Muscle of leg (tissue), 11 donors: ENCODE results near the gene COA5. TPM values are rescaled to one million over a fixed set of nuclear protein-coding genes. Genes with fewer than 3 reads are reported as not detected.

Experiments
- DNase-seq: peaks from one replicate; pipeline ENCODE4 v3.0.0; 2013
- H3K27ac ChIP-seq: one replicate; pipeline ENCODE4 v1.5.1; 2013; ENCODE audit warnings: mild to moderate bottlenecking, low read length, control low read depth
- H3K27me3 ChIP-seq: one replicate; pipeline ENCODE4 v1.6.1; 2013; ENCODE audit warnings: low read length; ENCODE audit not compliant: control insufficient read depth, insufficient read depth
- H3K36me3 ChIP-seq: one replicate; pipeline ENCODE4 v1.6.1; 2013; ENCODE audit warnings: low read length; ENCODE audit not compliant: control insufficient read depth, insufficient read depth
- H3K4me1 ChIP-seq: one replicate; pipeline ENCODE4 v1.6.1; 2013; ENCODE audit warnings: low read length; ENCODE audit not compliant: control insufficient read depth, insufficient read depth
- H3K4me3 ChIP-seq: one replicate; pipeline ENCODE4 v1.5.1; 2013; ENCODE audit warnings: low read length, control low read depth
- H3K9me3 ChIP-seq: replicated peaks from 2 replicates; pipeline ENCODE4 v1.6.1; 2013; ENCODE audit warnings: low read depth, low read length; ENCODE audit not compliant: control insufficient read depth
- WGBS: methylation state at CpG from one replicate; pipeline ENCODE4 v1.1.5; 2013; ENCODE audit warnings: missing lambda C conversion rate; ENCODE audit not compliant: insufficient coverage; 5-methylcytosine and 5-hydroxymethylcytosine counted together
- polyA plus RNA-seq, 8 donors: library from polyadenylated mRNA; unstranded; fragments of 120-200 nt; gene quantifications; one replicate each; pipeline versions ENCODE4 v1.2.1 to v1.2.3, GENCODE V29; 2013; ENCODE audit warnings: inconsistent platforms in 1 of 8, low replicate concordance in 1 of 8; ENCODE audit not compliant: insufficient read length in 8 of 8, insufficient read depth in 1 of 8
- total RNA-seq: library from RNA; stranded (reverse); fragments of 120-200 nt; gene quantifications from one replicate; pipeline ENCODE4 v1.2.4, GENCODE V29; 2013

COA5 gene
- total and polyA plus RNA-seq, 9 donors: 38.0 to 47.0 (median 42.9) TPM

DNA sequence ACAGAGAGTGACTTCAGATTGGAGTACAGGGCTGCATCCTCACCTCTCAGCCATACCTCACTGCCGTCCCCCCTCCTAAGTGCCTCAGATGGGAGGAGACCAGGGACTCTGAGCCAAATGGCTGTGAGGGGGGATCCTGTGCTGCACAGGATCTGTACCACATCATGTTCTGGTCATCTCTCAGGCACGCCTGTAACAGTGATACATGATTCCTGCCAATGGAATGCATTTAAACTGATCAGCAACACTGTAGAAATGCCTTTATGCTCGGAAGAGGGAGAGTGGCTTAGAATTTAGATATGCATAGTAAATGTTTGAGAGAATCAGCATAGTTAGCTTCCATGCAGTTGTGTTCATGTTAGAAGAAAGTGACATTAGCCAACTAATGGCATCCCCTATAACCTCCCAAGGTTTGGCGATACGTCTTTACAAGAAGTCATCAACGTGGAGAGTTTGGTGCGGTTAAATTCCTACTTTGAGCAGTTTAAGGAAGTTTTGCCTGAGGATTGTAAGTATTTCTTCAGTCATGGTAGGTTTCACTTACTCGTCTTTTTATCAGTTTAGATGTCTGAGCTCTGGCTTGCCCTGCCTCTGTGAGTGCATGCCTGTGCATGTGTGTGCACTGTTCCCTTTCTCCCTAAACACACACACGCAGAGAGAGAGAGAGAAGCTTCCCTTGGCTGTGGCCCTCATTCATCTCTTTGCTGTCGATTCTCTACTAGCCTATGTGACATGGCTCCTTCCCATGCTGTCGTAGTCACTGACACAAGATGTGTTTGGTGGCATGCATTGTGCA is 40.0 kb downstream of the COA5 start:
- 85% methylated on average over 2 of the region's 11 CpGs for WGBS
- Histone ChIP-seq H3K4me1 (no peaks in the 10 kb centered on the region), H3K4me3 (no peak overlapping the region), H3K27ac (no peak overlapping the region), H3K27me3 (no peaks in the 10 kb centered on the region), H3K36me3 (peaks cover 80% of the 10 kb centered on the region), H3K9me3 (no peaks in the 10 kb centered on the region)
- no peak for DNase-seq

DNA sequence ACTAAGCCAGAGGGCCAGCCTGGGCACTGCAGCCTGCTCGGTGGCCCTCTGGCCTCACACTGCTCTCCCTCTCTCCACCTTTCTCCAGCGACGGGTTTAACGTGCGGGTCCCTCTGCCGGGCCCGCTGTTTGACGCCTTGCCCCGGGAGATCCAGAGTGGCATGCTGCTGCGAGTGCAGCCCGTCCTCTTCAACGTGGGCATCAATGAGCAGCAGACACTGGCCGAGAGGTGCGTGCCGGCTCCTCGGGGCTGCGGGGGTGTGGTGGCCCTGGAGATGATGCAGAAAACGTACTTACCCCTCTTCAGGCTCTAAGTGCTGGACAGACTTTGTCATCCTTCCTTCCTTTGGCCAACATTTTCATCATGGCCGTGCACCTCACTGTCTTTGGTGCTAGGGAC is 42.4 kb downstream of the COA5 start:
- no peaks in the 10 kb centered on the region for H3K27me3 ChIP-seq
- peaks cover 6% of the 10 kb centered on the region for H3K4me1 ChIP-seq
- 89% methylated on average over 15 of the region's 19 CpGs for WGBS
- H3K4me3 ChIP-seq: no peak overlapping the region
- no peak overlapping the region for H3K27ac ChIP-seq
- DNase-seq: no peak
- no peaks in the 10 kb centered on the region for H3K9me3 ChIP-seq
- peaks cover 62% of the 10 kb centered on the region for H3K36me3 ChIP-seq

DNA sequence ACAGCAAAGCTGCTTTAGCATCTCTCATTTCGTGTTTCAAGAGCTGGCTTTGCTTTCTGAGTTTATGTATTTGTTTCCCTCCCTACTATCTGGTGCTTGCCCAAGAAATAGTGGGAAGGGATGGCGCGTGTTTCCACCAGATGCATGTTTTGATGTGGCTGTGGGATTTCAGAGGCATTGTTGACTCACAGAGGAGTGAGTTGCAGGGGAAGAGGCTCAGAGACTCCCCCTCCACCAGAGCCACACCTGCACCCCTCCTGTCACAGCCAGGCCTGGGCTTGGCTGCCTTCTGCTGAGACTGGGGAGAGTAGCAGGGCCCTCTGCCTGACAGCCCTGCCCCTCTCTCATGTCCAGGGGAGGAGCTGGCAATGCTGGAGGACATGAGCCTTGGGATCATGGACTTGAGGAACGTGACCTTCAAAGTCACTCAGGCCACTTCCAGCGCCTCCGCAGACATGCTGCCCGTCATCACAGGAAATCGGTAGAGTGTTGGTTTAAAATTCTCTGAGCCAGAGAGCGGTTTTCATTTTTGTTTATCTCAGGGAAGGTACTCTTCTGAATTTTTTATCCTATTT is 42.9 kb downstream of the COA5 start:
- Histone ChIP-seq H3K36me3 (peaks cover 58% of the 10 kb centered on the region), H3K27ac (no peak overlapping the region), H3K27me3 (no peaks in the 10 kb centered on the region), H3K4me1 (peaks cover 6% of the 10 kb centered on the region), H3K4me3 (no peak overlapping the region), H3K9me3 (no peaks in the 10 kb centered on the region)
- DNase-seq: no peak
- WGBS: 90% methylated on average over 4 of the region's 9 CpGs

DNA sequence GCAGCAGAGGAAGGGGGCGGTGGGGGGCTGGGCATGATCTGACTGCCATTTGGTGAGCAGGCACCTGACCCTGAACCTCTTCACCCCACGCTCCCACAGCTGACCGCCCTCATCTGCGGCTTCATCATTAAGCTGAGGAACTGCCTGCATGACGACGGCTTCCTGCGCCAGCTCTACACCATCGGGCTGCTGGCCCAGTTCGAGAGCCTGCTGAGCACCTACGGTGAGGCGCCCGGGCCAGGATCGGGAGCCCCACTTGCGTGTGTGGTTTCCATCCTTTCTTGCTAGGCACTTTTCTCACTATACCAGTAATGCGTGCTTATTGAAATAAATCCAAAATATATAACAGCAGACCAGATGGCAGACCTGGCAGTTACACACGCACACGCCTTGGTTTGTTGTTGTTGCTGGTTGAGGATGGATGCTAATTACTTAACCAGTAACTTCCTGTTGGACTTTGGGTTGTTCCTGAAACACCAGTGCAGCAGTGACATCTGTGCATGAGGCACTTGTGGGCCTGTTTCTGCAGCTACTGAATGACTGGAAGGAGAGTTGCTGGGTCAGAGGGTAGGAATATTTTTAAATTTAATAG is 43.7 kb downstream of the COA5 start:
- Histone ChIP-seq H3K27ac (no peak overlapping the region), H3K36me3 (peaks cover 59% of the 10 kb centered on the region), H3K4me3 (no peak overlapping the region), H3K4me1 (peaks cover 6% of the 10 kb centered on the region), H3K9me3 (no peaks in the 10 kb centered on the region), H3K27me3 (no peaks in the 10 kb centered on the region)
- DNase-seq: no peak
- WGBS: 91% methylated on average over 6 of the region's 17 CpGs

DNA sequence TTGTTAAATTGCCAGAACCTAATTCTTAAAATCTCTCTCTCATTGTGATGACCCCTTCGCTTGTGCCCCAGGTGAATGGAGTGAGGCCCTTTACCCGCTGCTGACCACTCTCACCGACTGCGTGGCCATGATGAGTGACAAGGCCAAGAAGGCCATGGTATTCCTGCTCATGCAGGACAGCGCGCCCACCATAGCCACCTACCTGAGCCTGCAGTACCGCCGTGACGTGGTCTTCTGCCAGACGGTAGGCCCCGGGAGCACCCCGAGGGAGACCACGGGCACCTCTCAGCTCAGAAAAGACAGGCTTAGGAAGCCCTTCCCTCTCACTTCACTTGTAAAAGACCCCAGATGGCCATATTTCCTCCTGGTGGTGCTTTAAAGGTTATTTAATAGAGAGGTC is 44.9 kb downstream of the COA5 start:
- 95% methylated on average over 7 of the region's 13 CpGs for WGBS
- Histone ChIP-seq H3K36me3 (peaks cover 55% of the 10 kb centered on the region), H3K27ac (no peak overlapping the region), H3K4me1 (peaks cover 6% of the 10 kb centered on the region), H3K9me3 (no peaks in the 10 kb centered on the region), H3K4me3 (no peak overlapping the region), H3K27me3 (no peaks in the 10 kb centered on the region)
- no peak for DNase-seq

DNA sequence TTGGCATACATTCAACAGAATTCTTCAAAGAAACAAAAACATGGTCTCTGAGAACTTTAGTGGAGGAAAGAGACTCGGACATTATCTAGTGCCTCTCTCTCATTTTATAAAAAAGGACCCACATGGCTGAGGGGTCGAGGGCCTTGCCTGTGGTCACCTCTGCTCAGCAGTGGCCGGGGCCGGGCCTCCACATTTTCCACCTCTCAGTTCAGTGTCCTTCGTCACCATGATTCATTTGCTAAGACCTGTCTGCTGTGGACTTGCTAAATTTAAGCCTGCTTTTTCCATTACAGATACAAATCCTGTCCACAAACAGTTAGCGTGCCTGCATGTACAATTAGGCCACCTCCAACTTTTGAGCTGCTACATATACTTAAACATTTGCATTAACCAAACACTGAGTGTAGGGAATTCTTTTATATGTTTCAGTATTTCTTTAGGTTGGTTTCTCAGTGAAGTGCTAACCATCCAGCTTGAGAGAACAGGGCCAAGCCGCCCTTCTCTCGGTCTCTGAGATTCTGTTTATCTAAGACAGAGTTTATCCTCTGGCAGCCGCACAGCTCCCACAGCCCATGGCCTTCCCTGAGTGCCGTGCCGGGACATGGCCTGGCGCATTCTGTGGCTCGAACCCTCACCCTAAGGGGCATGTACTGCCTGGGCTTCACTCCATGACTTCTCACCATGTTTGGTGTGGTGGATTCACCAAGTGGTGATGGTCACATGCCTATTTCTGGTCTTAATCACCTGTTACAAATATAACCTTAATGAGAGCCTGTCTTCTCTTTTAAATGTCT is 46.2 kb downstream of the COA5 start:
- peaks cover 6% of the 10 kb centered on the region for H3K4me1 ChIP-seq
- no peaks in the 10 kb centered on the region for H3K9me3 ChIP-seq
- H3K27me3 ChIP-seq: no peaks in the 10 kb centered on the region
- H3K4me3 ChIP-seq: no peak overlapping the region
- 90% methylated on average over 11 of the region's 13 CpGs for WGBS
- peak; percentile 14 for DNase-seq
- no peak overlapping the region for H3K27ac ChIP-seq
- peaks cover 46% of the 10 kb centered on the region for H3K36me3 ChIP-seq

DNA sequence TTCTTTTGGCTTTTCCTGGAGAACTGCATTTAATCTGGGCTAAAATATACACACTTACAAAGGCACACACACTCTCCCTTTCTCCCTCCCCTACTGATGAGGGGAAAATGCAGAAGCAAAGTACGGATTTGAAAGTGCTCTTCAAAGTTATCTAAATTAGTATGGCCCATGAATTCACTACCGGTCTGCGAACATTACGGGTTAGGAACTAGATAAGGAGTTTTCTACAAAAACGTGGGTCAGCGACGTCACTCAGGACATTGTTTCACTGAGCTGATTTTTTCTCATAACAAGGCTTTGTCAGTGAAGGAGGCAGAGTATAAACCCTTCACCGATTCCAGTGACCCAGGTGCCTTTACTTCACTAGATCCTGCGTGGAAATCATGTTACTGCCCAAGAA is 47.3 kb downstream of the COA5 start:
- peaks cover 44% of the 10 kb centered on the region for H3K36me3 ChIP-seq
- WGBS: 91% methylated on average over 8 of the region's 9 CpGs
- DNase-seq: no peak
- H3K4me1 ChIP-seq: peaks cover 6% of the 10 kb centered on the region
- H3K9me3 ChIP-seq: no peaks in the 10 kb centered on the region
- no peak overlapping the region for H3K4me3 ChIP-seq
- H3K27ac ChIP-seq: no peak overlapping the region
- H3K27me3 ChIP-seq: no peaks in the 10 kb centered on the region

DNA sequence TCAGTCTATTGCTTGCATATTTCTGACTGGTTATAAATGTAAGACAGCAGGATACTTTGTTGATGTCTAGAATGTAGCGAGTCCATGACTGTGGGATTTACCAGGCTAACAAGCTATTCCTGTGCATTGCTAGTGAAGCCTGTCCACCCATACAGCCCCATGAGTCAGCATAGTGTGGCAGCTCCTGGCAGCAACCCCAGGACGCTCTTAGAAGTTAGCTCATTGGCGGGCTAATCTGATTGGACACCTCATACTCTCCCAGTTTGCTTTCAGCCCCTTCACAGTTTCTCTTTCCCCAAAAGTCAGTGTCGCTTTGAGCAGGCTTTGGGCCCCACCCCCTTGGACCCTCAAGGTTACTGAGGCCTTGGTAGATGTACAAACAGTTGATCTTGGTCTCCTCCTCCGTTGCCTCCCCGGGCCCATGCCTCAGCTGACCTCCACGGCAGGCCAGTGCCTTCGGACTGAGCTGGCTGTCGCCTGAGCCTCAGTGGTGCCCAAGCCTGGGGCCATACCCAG is 48.0 kb downstream of the COA5 start:
- DNase-seq: peak; percentile 16
- Histone ChIP-seq H3K27me3 (no peaks in the 10 kb centered on the region), H3K9me3 (no peaks in the 10 kb centered on the region), H3K4me1 (peaks cover 6% of the 10 kb centered on the region), H3K36me3 (peaks cover 45% of the 10 kb centered on the region), H3K4me3 (no peak overlapping the region), H3K27ac (no peak overlapping the region)
- 100% methylated on average over 5 of the region's 9 CpGs for WGBS

DNA sequence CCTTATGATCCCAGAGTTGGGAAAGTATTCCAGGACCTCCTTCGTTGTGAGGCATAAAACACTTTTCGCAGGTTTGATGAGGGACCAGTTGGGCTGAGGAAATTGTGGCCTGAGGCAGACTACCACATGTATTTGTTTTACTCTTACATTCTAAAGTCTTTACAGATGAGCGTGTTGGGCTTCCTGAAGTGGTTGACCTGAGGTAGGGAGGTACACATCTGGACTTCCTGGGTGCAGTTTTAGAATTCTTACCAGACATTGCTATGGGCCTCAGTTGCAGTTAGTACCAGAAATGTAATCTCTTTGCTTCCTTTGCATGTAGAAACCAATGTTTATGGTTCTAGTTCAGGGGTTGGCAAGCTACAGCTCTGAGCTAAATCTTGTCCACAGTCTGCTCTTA is 48.7 kb downstream of the COA5 start:
- H3K36me3 ChIP-seq: peaks cover 46% of the 10 kb centered on the region
- peaks cover 6% of the 10 kb centered on the region for H3K4me1 ChIP-seq

More for the DNA sequence above, 48.7 kb downstream of the COA5 start:
- no peaks in the 10 kb centered on the region for H3K27me3 ChIP-seq
- no peak for DNase-seq
- WGBS: no CpG with 5 or more reads among the region's 3 CpGs
- H3K9me3 ChIP-seq: no peaks in the 10 kb centered on the region
- no peak overlapping the region for H3K4me3 ChIP-seq
- H3K27ac ChIP-seq: no peak overlapping the region
